Sigmoid colon (tissue), 3 donors: ENCODE measurements around the gene KIAA0232.

ENCODE experiments used
- CTCF ChIP-seq, 4 experiments: fragments of 450-650 bp in 3 of 4; fragments of 200-600 bp in 1 of 4; IDR thresholded peaks; one replicate each; pipeline ENCODE4 v1.5.1; 2016 to 2019; ENCODE audit warnings: antibody characterized with exemption in 4 of 4, mild to moderate bottlenecking in 3 of 4, moderate library complexity in 2 of 4
- POLR2A ChIP-seq, 2 donors: fragments of 450-650 bp; IDR thresholded peaks; one replicate each; pipeline ENCODE4 v1.6.1; 2016; ENCODE audit warnings: antibody characterized with exemption in 2 of 2, mild to moderate bottlenecking in 2 of 2, moderate library complexity in 2 of 2

GRCh38 chr4:6802626-6803025 lies 20.1 kb downstream of the KIAA0232 start:
- TF ChIP-seq CTCF (IDR thresholded peaks at IDR 0.05) (no peak), POLR2A (IDR thresholded peaks at IDR 0.05) (no peak)
